ENCODE measurements around the gene ARID1B. TPM values are rescaled to one million over a fixed set of nuclear protein-coding genes. Genes with fewer than 3 reads are reported as not detected.

Gene ARID1B
- total RNA-seq, 6 experiments from 2014 or later, result 32.5 to 44.3 (median 36.5) TPM

DNA sequence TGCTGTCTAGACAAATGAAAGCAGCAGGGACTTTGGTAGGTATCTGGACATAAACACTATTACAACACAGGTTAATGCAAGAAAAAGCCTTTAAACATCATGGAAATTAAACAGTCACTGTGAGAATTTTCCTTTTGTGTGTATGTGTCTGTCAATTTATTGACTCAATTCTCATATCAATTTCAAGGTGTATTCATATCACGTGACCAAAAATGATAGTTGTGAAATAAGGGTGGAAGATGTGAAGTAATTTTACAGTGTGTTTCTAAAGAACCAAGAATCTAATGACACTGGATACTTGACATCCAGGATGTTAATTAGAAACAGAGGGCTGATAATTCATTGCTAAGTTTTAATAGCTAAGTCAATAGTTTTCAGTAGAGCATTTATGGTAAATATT, 302.1 kb downstream of the ARID1B start:
- TF ChIP-seq CTCF (IDR thresholded peaks at IDR 0.05), result no peak
- no peak overlapping the region for H3K27ac Mint-ChIP-seq
- no peaks in the 10 kb centered on the region for H3K9me3 Mint-ChIP-seq
- H3K4me1 Mint-ChIP-seq (ENCODE audit: low read depth), result peaks cover 29% of the 10 kb centered on the region
- H3K4me3 Mint-ChIP-seq, result no peak overlapping the region
- peaks cover 2% of the 10 kb centered on the region; the same call in 1 of the 2 replicates for H3K27me3 Mint-ChIP-seq (ENCODE audit: insufficient read depth)
- DNase-seq, result no peak
- H3K36me3 Mint-ChIP-seq (ENCODE audit: low read depth), result peaks cover 4% of the 10 kb centered on the region; the same call in 1 of the 2 replicates

DNA sequence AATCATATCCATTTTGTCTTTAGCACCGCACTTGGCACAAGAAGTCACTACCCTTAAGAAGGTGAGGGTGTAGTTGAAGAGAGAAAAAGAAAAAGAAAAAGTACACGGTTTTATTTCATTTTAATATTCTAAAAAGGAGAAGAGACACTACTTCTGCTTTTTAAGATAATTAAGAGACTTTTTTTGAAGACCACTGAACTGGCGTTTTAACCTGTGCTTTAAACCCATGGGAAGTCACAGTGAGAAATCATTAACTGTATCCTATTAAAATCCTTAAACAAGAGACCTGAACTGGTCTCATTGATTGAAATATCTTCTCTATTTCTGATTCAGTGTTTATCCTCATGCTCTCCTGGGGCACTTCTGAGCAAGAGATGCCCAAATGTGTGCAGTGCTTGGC, 302.6 kb downstream of the ARID1B start:
- TF ChIP-seq CTCF (IDR thresholded peaks at IDR 0.05), result no peak
- no peaks in the 10 kb centered on the region for H3K9me3 Mint-ChIP-seq
- H3K4me1 Mint-ChIP-seq (ENCODE audit: low read depth), result peaks cover 24% of the 10 kb centered on the region
- peaks cover 4% of the 10 kb centered on the region; the same call in 1 of the 2 replicates for H3K36me3 Mint-ChIP-seq (ENCODE audit: low read depth)
- H3K27ac Mint-ChIP-seq, result no peak overlapping the region
- H3K27me3 Mint-ChIP-seq (ENCODE audit: insufficient read depth), result peaks cover 2% of the 10 kb centered on the region; the same call in 1 of the 2 replicates
- DNase-seq, result no peak
- no peak overlapping the region for H3K4me3 Mint-ChIP-seq

DNA sequence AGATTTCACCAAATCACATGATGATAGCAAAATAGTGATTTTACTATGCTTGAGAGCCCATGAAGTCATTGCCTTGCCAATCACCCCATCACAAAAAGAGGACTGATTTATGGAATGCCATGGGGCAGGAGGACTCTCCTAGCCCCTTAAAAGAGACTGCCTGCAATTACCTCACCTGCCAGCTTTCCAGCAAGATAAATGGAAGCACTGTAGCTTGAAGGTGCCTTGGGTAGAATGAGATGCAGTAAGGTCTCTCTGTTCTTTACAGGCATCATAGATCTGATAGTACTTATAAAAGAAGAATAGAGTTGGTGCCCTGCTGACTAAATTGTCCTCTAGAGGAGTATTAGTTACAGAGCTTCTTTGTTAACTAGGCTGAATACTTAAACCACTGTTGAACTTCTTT, 303.8 kb downstream of the ARID1B start:
- Mint-ChIP-seq H3K4me3 (no peak overlapping the region), H3K4me1 (ENCODE audit: low read depth) (peaks cover 13% of the 10 kb centered on the region), H3K27ac (no peak overlapping the region), H3K9me3 (no peaks in the 10 kb centered on the region), H3K27me3 (ENCODE audit: insufficient read depth) (no peaks in the 10 kb centered on the region), H3K36me3 (ENCODE audit: low read depth) (no peaks in the 10 kb centered on the region)
- TF ChIP-seq CTCF (IDR thresholded peaks at IDR 0.05), result no peak
- DNase-seq, result no peak

- TF ChIP-seq CTCF (IDR thresholded peaks at IDR 0.05), result no peak
- Mint-ChIP-seq H3K27ac (no peak overlapping the region), H3K9me3 (no peaks in the 10 kb centered on the region), H3K36me3 (ENCODE audit: low read depth) (no peaks in the 10 kb centered on the region; the same call in none of the 2 replicates), H3K4me1 (ENCODE audit: low read depth) (peaks cover 5% of the 10 kb centered on the region; the same call in 1 of the 2 replicates), H3K4me3 (no peak overlapping the region), H3K27me3 (ENCODE audit: insufficient read depth) (no peaks in the 10 kb centered on the region)
- no peak for DNase-seq
Observed at GRCh38 chr6:157083343-157083742, 306.2 kb downstream of the ARID1B start.

DNA sequence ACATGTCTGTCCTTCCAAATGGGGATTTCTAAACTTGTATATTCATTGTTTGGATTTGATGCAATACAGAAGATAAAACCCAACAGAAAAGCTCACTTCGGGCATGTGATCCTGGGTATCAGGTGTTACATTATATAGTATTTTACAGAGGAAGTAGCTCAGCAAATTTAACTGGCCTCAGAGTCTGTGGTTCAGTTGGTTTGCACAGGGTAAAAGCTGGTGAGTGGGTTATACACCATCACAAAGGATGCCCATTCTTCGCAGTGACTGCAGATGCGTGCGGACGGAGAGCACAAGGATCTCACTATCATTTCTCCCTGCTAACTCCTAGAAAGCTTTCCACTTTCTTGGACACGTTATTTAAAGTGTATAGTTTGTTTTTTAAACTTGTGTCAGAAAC, 309.5 kb downstream of the ARID1B start:
- no peak for DNase-seq
- H3K9me3 Mint-ChIP-seq, result no peaks in the 10 kb centered on the region
- no peak overlapping the region for H3K27ac Mint-ChIP-seq
- no peak for TF ChIP-seq CTCF (IDR thresholded peaks at IDR 0.05)
- no peak overlapping the region for H3K4me3 Mint-ChIP-seq
- no peaks in the 10 kb centered on the region; the same call in none of the 2 replicates for H3K36me3 Mint-ChIP-seq (ENCODE audit: low read depth)
- no peaks in the 10 kb centered on the region for H3K27me3 Mint-ChIP-seq (ENCODE audit: insufficient read depth)
- peaks cover 29% of the 10 kb centered on the region for H3K4me1 Mint-ChIP-seq (ENCODE audit: low read depth)

DNA sequence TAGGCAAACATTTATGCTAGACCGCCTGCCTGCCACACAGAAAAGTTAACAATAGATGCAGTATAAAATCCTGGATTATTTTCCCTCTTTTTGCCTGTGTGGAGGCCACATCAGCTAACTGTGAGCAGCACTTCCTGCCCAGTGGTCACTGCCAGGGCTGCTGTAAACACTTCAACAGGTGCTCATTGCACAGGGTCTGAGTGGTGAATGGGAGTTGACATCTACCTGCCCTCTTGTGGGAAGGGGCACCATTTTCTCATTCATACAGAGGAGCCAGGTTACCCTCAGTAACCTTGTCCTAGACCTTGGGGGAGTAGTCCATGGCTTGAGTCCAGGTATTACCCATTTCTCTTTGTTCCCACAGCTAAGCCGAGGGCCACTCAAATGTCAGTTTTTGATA, 310.8 kb downstream of the ARID1B start:
- no peak for TF ChIP-seq CTCF (IDR thresholded peaks at IDR 0.05)
- Mint-ChIP-seq H3K36me3 (ENCODE audit: low read depth) (no peaks in the 10 kb centered on the region; the same call in none of the 2 replicates), H3K4me1 (ENCODE audit: low read depth) (peaks cover 29% of the 10 kb centered on the region), H3K9me3 (no peaks in the 10 kb centered on the region), H3K4me3 (no peak overlapping the region), H3K27ac (peak overlapping the region; percentile 48; the same call in 1 of the 2 replicates), H3K27me3 (ENCODE audit: insufficient read depth) (no peaks in the 10 kb centered on the region)
- no peak for DNase-seq
